HepG2 (cell line): Measurements from ENCODE around the gene DTYMK. TPM values are rescaled to one million over a fixed set of nuclear protein-coding genes. Genes with fewer than 3 reads are reported as not detected.

ENCODE experiments used
- ARID4A ChIP-seq: sonication (generic); formaldehyde crosslinking; IDR thresholded peaks from 2 replicates; pipeline ENCODE4 v1.5.0; 2020; ENCODE audit warnings: mild to moderate bottlenecking, missing genetic modification reagents, borderline replicate concordance
- ATF6 ChIP-seq: sonication (generic); formaldehyde crosslinking; conservative IDR thresholded peaks from 2 replicates; pipeline ENCODE4 v1.4.0; 2020; ENCODE audit warnings: missing genetic modification reagents
- ATM ChIP-seq: fragments of 450-650 bp; IDR thresholded peaks from 2 replicates; pipeline ENCODE4 v1.7.1; 2017; ENCODE audit warnings: mild to moderate bottlenecking, borderline replicate concordance
- HDAC6 ChIP-seq: fragments of 200-600 bp; sonication (generic); IDR thresholded peaks from 2 replicates; pipeline ENCODE4 v1.7.0; 2017; ENCODE audit warnings: mild to moderate bottlenecking, antibody characterized with exemption, low read length, low read depth
- HOXA7 ChIP-seq: sonication (generic); formaldehyde crosslinking; IDR thresholded peaks from 2 replicates; pipeline ENCODE4 v1.8.1; 2022; ENCODE audit warnings: mild to moderate bottlenecking, missing genetic modification reagents, moderate library complexity
- RBFOX2 ChIP-seq: fragments of 200-400 bp; formaldehyde crosslinking; IDR thresholded peaks from 2 replicates; pipeline ENCODE4 v1.6.1; 2017; ENCODE audit warnings: low read depth, mild to moderate bottlenecking, low read length
- SMAD9 ChIP-seq: sonication (generic); formaldehyde crosslinking; IDR thresholded peaks from 2 replicates; pipeline ENCODE4 v1.5.1; 2020; ENCODE audit warnings: mild to moderate bottlenecking, missing genetic modification reagents
- ZBTB7A ChIP-seq: sonication (generic); formaldehyde crosslinking; IDR thresholded peaks from 2 replicates; pipeline ENCODE4 v1.8.0; 2022; ENCODE audit warnings: mild to moderate bottlenecking, missing genetic modification reagents
- ZNF124 ChIP-seq: sonication (generic); formaldehyde crosslinking; IDR thresholded peaks from 2 replicates; pipeline ENCODE4 v1.4.0; 2020; ENCODE audit warnings: missing genetic modification reagents
- ZNF256 ChIP-seq: sonication (generic); formaldehyde crosslinking; conservative IDR thresholded peaks from 2 replicates; pipeline ENCODE4 v1.4.0; 2020; ENCODE audit warnings: missing genetic modification reagents
- ZNF484 ChIP-seq: sonication (generic); formaldehyde crosslinking; IDR thresholded peaks from 2 replicates; pipeline ENCODE4 v1.5.1; 2020; ENCODE audit warnings: mild to moderate bottlenecking, low read depth, missing genetic modification reagents, borderline replicate concordance
- ZNF577 ChIP-seq: sonication (generic); formaldehyde crosslinking; IDR thresholded peaks from 2 replicates; pipeline ENCODE4 v1.4.0; 2020; ENCODE audit warnings: mild to moderate bottlenecking, low read depth, missing genetic modification reagents, borderline replicate concordance
- ZZZ3 ChIP-seq: sonication (generic); formaldehyde crosslinking; IDR thresholded peaks from 2 replicates; pipeline ENCODE4 v1.4.0; 2020; ENCODE audit warnings: missing genetic modification reagents, mild to moderate bottlenecking, borderline replicate concordance
- polyA plus RNA-seq, 8 experiments: library from polyadenylated mRNA; depleted of rRNA in 3 of 8; stranded (reverse) in 7 of 8; unstranded in 1 of 8; fragments of >200 nt; fragmentation: Illumina TruSeq in 4 of 8; extraction: Trizol in 4 of 8; gene quantifications; 2 replicates each; pipeline versions ENCODE4 v1.2.1 to v1.2.3, GENCODE V29; 2011 to 2016; ENCODE audit warnings: low read depth in 4 of 8, missing spikeins in 1 of 8, mixed read lengths in 1 of 8; ENCODE audit not compliant: insufficient read depth in 1 of 8
- total RNA-seq, 5 experiments: library from RNA; depleted of rRNA; stranded (reverse); fragments of >200 nt; fragmentation: Illumina TruSeq; extraction: Trizol; gene quantifications; 2 replicates each; pipeline ENCODE4 v1.2.3, GENCODE V29; 2016; ENCODE audit warnings: low read depth in 1 of 5
- TF ChIP-seq, protein P1 (sequence below): sonication (generic); formaldehyde crosslinking; IDR thresholded peaks from 2 replicates; pipeline ENCODE4 v1.8.1; 2022; ENCODE audit warnings: mild to moderate bottlenecking, missing genetic modification reagents
- TF ChIP-seq, protein P2 (sequence below): sonication (generic); formaldehyde crosslinking; conservative IDR thresholded peaks from 2 replicates; pipeline ENCODE4 v1.8.0; 2022; ENCODE audit warnings: missing genetic modification reagents

DTYMK gene
- total and polyA plus RNA-seq, 2 of the 13 experiments (the other 11 are each of a cell fraction or from before 2014, with no cell fraction given), result 57.5 to 134 TPM

- TF ChIP-seq ARID4A (CRISPR knock-in tag) (0 out of 2 replicates have a peak, but pooled peaks have one; percentile 34), ZNF484 (no peak), SMAD9 (CRISPR knock-in tag) (no peak), RBFOX2 (peak; percentile 93), ZNF256 (CRISPR knock-in tag) (0 out of 2 replicates have a peak, but pooled peaks have one; percentile 26), ZNF577 (no peak), HDAC6 (no peak), HOXA7 (CRISPR knock-in tag) (no peak), ATM (no peak), ZNF124 (CRISPR knock-in tag) (no peak), ATF6 (CRISPR knock-in tag) (no peak), ZZZ3 (CRISPR knock-in tag) (peak; percentile 66; the same call in 1 of the 2 replicates), ZBTB7A (CRISPR knock-in tag) (peak; percentile 76; the same call in 1 of the 2 replicates)
- TF ChIP-seq, protein P1, sequence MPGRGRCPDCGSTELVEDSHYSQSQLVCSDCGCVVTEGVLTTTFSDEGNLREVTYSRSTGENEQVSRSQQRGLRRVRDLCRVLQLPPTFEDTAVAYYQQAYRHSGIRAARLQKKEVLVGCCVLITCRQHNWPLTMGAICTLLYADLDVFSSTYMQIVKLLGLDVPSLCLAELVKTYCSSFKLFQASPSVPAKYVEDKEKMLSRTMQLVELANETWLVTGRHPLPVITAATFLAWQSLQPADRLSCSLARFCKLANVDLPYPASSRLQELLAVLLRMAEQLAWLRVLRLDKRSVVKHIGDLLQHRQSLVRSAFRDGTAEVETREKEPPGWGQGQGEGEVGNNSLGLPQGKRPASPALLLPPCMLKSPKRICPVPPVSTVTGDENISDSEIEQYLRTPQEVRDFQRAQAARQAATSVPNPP (CRISPR knock-in tag), result no peak; the same call in 1 of the 2 replicates
- TF ChIP-seq, protein P2, sequence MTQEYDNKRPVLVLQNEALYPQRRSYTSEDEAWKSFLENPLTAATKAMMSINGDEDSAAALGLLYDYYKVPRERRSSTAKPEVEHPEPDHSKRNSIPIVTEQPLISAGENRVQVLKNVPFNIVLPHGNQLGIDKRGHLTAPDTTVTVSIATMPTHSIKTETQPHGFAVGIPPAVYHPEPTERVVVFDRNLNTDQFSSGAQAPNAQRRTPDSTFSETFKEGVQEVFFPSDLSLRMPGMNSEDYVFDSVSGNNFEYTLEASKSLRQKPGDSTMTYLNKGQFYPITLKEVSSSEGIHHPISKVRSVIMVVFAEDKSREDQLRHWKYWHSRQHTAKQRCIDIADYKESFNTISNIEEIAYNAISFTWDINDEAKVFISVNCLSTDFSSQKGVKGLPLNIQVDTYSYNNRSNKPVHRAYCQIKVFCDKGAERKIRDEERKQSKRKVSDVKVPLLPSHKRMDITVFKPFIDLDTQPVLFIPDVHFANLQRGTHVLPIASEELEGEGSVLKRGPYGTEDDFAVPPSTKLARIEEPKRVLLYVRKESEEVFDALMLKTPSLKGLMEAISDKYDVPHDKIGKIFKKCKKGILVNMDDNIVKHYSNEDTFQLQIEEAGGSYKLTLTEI (CRISPR knock-in tag), result no peak
Measured at GRCh38 chr2:241734467-241735208, 48.0 kb upstream of the DTYMK start, which contains the start of gene D2HGDH (continued).
